Smooth muscle cell (in vitro differentiated cells): ENCODE data around the gene GABRB2. TPM values are rescaled to one million over a fixed set of nuclear protein-coding genes. Genes with fewer than 3 reads are reported as not detected.
"Not testable (repeated sequence)": the region's sequence is repeated elsewhere in the genome, so short reads cannot be mapped to it uniquely, and the experiment has no call there.

Experiments used
- DNase-seq: peaks from one replicate; lab custom pipeline; 2025; ENCODE audit not compliant: unreplicated experiment; lab: John Stamatoyannopoulos, UW
- H2AFZ ChIP-seq: fragments of 200-600 bp; sonication (generic); 2 replicates; pipeline ENCODE4 v1.6.0; 2016; ENCODE audit warnings: antibody characterized with exemption, low read depth, mild to moderate bottlenecking
- H3F3A ChIP-seq: fragments of 200-600 bp; sonication (generic); 2 replicates; pipeline ENCODE4 v1.6.0; 2017; ENCODE audit warnings: antibody characterized with exemption, low read depth
- H3K27ac ChIP-seq: fragments of 200-600 bp; sonication (generic); 2 replicates; pipeline ENCODE4 v1.5.1; 2016; ENCODE audit warnings: low read depth, mild to moderate bottlenecking
- H3K27me3 ChIP-seq: fragments of 200-600 bp; sonication (generic); 2 replicates; pipeline ENCODE4 v1.6.1; 2016; ENCODE audit warnings: low read depth, mild to moderate bottlenecking
- H3K36me3 ChIP-seq: fragments of 200-600 bp; sonication (generic); 2 replicates; pipeline ENCODE4 v1.5.1; 2016; ENCODE audit warnings: low read depth
- H3K4me1 ChIP-seq: fragments of 200-600 bp; sonication (generic); 2 replicates; pipeline ENCODE4 v1.5.1; 2016; ENCODE audit warnings: low read depth
- H3K4me2 ChIP-seq: fragments of 200-600 bp; sonication (generic); 2 replicates; pipeline ENCODE4 v1.6.0; 2016; ENCODE audit warnings: mild to moderate bottlenecking
- H3K4me3 ChIP-seq: fragments of 200-600 bp; sonication (generic); 2 replicates; pipeline ENCODE4 v1.5.1; 2016; ENCODE audit warnings: mild to moderate bottlenecking
- H3K79me2 ChIP-seq: fragments of 200-600 bp; sonication (generic); 2 replicates; pipeline ENCODE4 v1.6.0; 2016; ENCODE audit warnings: low read depth, mild to moderate bottlenecking
- H3K9ac ChIP-seq: fragments of 200-600 bp; sonication (generic); 2 replicates; pipeline ENCODE4 v1.6.0; 2016; ENCODE audit warnings: low read depth
- H3K9me3 ChIP-seq: fragments of 200-600 bp; sonication (generic); replicated peaks from 2 replicates; pipeline ENCODE4 v1.5.1; 2016; ENCODE audit warnings: low read depth
- H4K20me1 ChIP-seq: fragments of 200-600 bp; sonication (generic); 2 replicates; pipeline ENCODE4 v1.6.0; 2016; ENCODE audit warnings: low read depth
- CTCF ChIP-seq: fragments of 200-600 bp; sonication (generic); IDR thresholded peaks from 2 replicates; pipeline ENCODE4 v1.5.1; 2017; ENCODE audit warnings: borderline replicate concordance, mild to moderate bottlenecking, antibody characterized with exemption; ENCODE audit not compliant: insufficient read depth, poor library complexity, severe bottlenecking
- WGBS: methylation state at CpG from one replicate; pipeline ENCODE4 v1.1.7; 2016; ENCODE audit warnings: low lambda C conversion rate; 5-methylcytosine and 5-hydroxymethylcytosine counted together
- polyA plus RNA-seq: library from polyadenylated mRNA; unstranded; fragments of >200 nt; fragmentation: Nextera tagmentation; extraction: Ambion mirVana; gene quantifications from 2 replicates; pipeline ENCODE4 v1.2.1, GENCODE V29; 2016
- total RNA-seq: library from RNA; depleted of rRNA; stranded (reverse); fragments of >200 nt; gene quantifications from 2 replicates; pipeline ENCODE4 v1.2.3, GENCODE V29; 2014

Gene GABRB2
- total and polyA plus RNA-seq, 2 experiments from 2014 or later: 1.2 to 3.5 TPM

DNA sequence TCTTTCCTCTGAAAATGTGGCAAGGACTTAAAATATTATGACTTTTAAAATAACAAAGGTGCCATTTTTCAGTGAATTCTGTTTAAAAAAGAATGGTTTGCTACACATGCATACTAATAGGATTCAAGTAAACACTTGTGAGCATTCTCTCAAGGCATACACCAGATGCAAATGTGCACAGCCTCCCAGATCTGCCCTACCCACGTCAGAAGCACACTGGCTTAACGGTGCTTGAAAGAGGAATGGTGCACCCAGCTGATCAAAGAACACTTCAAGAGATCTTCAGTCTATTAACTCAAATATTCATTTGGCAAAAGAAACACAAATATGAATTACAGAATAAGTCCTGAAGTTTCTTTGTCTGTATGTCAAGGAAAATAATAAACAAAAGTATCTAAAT lies 15.8 kb downstream of the GABRB2 start:
- Histone ChIP-seq H4K20me1 (no peaks in the 10 kb centered on the region), H3K27ac (no peak overlapping the region), H3K27me3 (no peaks in the 10 kb centered on the region), H3K4me3 (no peak overlapping the region), H2AFZ (no peak overlapping the region), H3K79me2 (no peaks in the 10 kb centered on the region), H3K9ac (no peak overlapping the region), H3K36me3 (no peaks in the 10 kb centered on the region), H3K4me1 (no peaks in the 10 kb centered on the region), H3F3A (no peaks in the 10 kb centered on the region), H3K4me2 (no peak overlapping the region), H3K9me3 (no peaks in the 10 kb centered on the region)
- 46% methylated on average over 2 of the region's 2 CpGs for WGBS
- DNase-seq: no peak
- no peak for TF ChIP-seq CTCF

DNA sequence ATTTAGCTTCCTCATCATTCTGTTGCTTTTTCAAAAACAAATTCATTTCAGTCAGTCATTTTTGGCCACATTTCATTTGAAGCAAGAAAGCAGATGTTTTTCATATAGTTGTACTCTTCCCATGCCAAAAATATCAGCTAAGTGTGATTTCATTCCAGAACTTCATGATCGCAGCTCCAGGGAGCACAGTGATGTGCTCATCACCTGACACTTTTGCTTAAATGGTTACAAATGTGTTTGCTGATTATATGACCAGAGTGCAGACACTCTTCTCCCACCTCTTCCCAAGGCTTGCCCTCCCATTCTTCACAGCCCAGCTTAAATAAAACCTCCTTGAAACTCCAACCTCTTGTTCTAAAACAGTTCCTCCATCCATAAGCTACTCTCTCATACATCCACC lies 32.6 kb downstream of the GABRB2 start:
- no peaks in the 10 kb centered on the region for H4K20me1 ChIP-seq
- H3K4me2 ChIP-seq: no peak overlapping the region
- H2AFZ ChIP-seq: no peak overlapping the region
- H3K4me1 ChIP-seq: no peaks in the 10 kb centered on the region
- H3F3A ChIP-seq: no peaks in the 10 kb centered on the region
- no peaks in the 10 kb centered on the region for H3K9me3 ChIP-seq
- no peaks in the 10 kb centered on the region for H3K36me3 ChIP-seq
- WGBS: 94% methylated on average over 1 of the region's 1 CpG
- H3K9ac ChIP-seq: no peak overlapping the region
- no peaks in the 10 kb centered on the region for H3K79me2 ChIP-seq
- H3K27me3 ChIP-seq: no peaks in the 10 kb centered on the region
- TF ChIP-seq CTCF: no peak
- H3K4me3 ChIP-seq: no peak overlapping the region
- no peak overlapping the region for H3K27ac ChIP-seq
- DNase-seq: no peak

- DNase-seq: no peak
- Histone ChIP-seq H3K27me3 (no peaks in the 10 kb centered on the region), H3K9ac (no peak overlapping the region), H3K27ac (no peak overlapping the region), H3K36me3 (no peaks in the 10 kb centered on the region), H4K20me1 (no peaks in the 10 kb centered on the region), H3K4me3 (no peak overlapping the region), H2AFZ (no peak overlapping the region), H3K4me2 (peak overlapping the region; percentile 21), H3K4me1 (no peaks in the 10 kb centered on the region), H3K9me3 (no peaks in the 10 kb centered on the region), H3F3A (no peaks in the 10 kb centered on the region), H3K79me2 (no peaks in the 10 kb centered on the region)
- TF ChIP-seq CTCF: no peak
- 61% methylated on average over 2 of the region's 2 CpGs for WGBS
These were observed 38.9 kb downstream of the GABRB2 start for GRCh38 chr5:161507591-161507990.

DNA sequence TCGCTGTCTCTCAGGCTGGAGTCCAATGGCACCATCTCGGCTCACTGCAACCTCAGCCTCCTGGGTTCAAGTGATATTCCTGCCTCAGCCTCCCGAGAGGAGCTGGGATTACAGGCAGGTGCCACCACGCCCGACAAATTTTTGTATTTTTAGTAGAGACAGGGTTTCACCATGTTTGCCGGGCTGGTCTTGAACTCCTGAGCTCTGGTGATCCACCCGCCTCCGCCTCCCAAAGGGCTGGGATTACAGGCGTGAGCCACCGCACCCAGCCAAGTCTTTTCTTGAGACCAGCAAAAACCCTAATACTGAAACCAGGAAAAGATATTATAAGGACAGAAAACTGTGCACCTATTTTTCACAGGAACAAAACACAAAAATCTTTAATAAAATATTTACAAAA lies 41.4 kb downstream of the GABRB2 start:
- H2AFZ ChIP-seq, H3K27me3 ChIP-seq, H4K20me1 ChIP-seq, H3K9ac ChIP-seq, H3K36me3 ChIP-seq, H3K9me3 ChIP-seq, H3K4me3 ChIP-seq, H3K27ac ChIP-seq, H3K4me2 ChIP-seq, H3K4me1 ChIP-seq, DNase-seq, H3F3A ChIP-seq, H3K79me2 ChIP-seq: not testable (repeated sequence)
- 96% methylated on average over 10 of the region's 10 CpGs for WGBS
